ENCODE results near the gene SAYSD1.

Gene SAYSD1

GRCh38 chr6:39114704-39115599 is at the start of gene SAYSD1:
TSS of gene SAYSD1 (minus strand) at chr6:39115186. CDS start at chr6:39115089, 97 bp downstream.
- Histone ChIP-seq H3K9me3 (no peaks in the 10 kb centered on the region), H3K27me3 (no peaks in the 10 kb centered on the region), H3K4me1 (ENCODE audit: control insufficient read depth in 1 of 2, insufficient read depth in 1 of 2, low read depth in 1 of 2, low read length in 1 of 2) (peaks cover 16 to 19% of the 10 kb centered on the region in 2 experiments), H3K27ac (peak within 1 kb of the TSS; percentile 89), H3K36me3 (no peaks in the 10 kb centered on the region), H3K4me3 (ENCODE audit: low read depth in 1 of 2, low read length in 1 of 2) (peak within 1 kb of the TSS; percentile 75 to 81)
- TF ChIP-seq CTCF (IDR thresholded peaks at IDR 0.05), result no peak

GRCh38 chr6:39157511-39157910 is 42.5 kb upstream of the SAYSD1 start:
- no peak for TF ChIP-seq CTCF (IDR thresholded peaks at IDR 0.05)
- Histone ChIP-seq H3K36me3 (no peaks in the 10 kb centered on the region), H3K27ac (no peak overlapping the region), H3K4me3 (ENCODE audit: low read depth in 1 of 2, low read length in 1 of 2) (no peak overlapping the region), H3K9me3 (no peaks in the 10 kb centered on the region), H3K4me1 (ENCODE audit: control insufficient read depth in 1 of 2, insufficient read depth in 1 of 2, low read depth in 1 of 2, low read length in 1 of 2) (no peaks in the 10 kb centered on the region), H3K27me3 (peaks cover under 1% of the 10 kb centered on the region)

GRCh38 chr6:39156801-39157200 is 41.8 kb upstream of the SAYSD1 start:
- H3K9me3 ChIP-seq, result no peaks in the 10 kb centered on the region
- no peak for TF ChIP-seq CTCF (IDR thresholded peaks at IDR 0.05)
- H3K36me3 ChIP-seq, result no peaks in the 10 kb centered on the region
- no peak overlapping the region for H3K4me3 ChIP-seq (ENCODE audit: low read depth in 1 of 2, low read length in 1 of 2)
- H3K4me1 ChIP-seq (ENCODE audit: control insufficient read depth in 1 of 2, insufficient read depth in 1 of 2, low read depth in 1 of 2, low read length in 1 of 2), result no peaks in the 10 kb centered on the region
- peaks cover 7% of the 10 kb centered on the region for H3K27me3 ChIP-seq
- H3K27ac ChIP-seq, result no peak overlapping the region

- no peaks in the 10 kb centered on the region for H3K36me3 ChIP-seq
- peaks cover 28% of the 10 kb centered on the region for H3K27me3 ChIP-seq
- H3K9me3 ChIP-seq, result no peaks in the 10 kb centered on the region
- H3K4me1 ChIP-seq (ENCODE audit: control insufficient read depth in 1 of 2, insufficient read depth in 1 of 2, low read depth in 1 of 2, low read length in 1 of 2), result no peaks in the 10 kb centered on the region
- H3K4me3 ChIP-seq (ENCODE audit: low read depth in 1 of 2, low read length in 1 of 2), result no peak overlapping the region
- TF ChIP-seq CTCF (IDR thresholded peaks at IDR 0.05), result no peak
- no peak overlapping the region for H3K27ac ChIP-seq
Measured at GRCh38 chr6:39154705-39155104, 39.7 kb upstream of the SAYSD1 start.

GRCh38 chr6:39153766-39154397 is 38.9 kb upstream of the SAYSD1 start:
- Histone ChIP-seq H3K4me3 (ENCODE audit: low read depth in 1 of 2, low read length in 1 of 2) (no peak overlapping the region), H3K4me1 (ENCODE audit: control insufficient read depth in 1 of 2, insufficient read depth in 1 of 2, low read depth in 1 of 2, low read length in 1 of 2) (no peaks in the 10 kb centered on the region), H3K27me3 (peaks cover 36% of the 10 kb centered on the region), H3K9me3 (no peaks in the 10 kb centered on the region), H3K27ac (no peak overlapping the region), H3K36me3 (no peaks in the 10 kb centered on the region)
- TF ChIP-seq CTCF (IDR thresholded peaks at IDR 0.05), result no peak

All from neutrophil (primary cell).